GM18858 (cell line): ENCODE measurements around the gene HECW1.

Source experiments
- ATAC-seq: cut with Tn5 transposase; IDR thresholded peaks from one replicate; pipeline ENCODE4 v1.9.1; 2021; ENCODE audit not compliant: unreplicated experiment

Gene HECW1

DNA sequence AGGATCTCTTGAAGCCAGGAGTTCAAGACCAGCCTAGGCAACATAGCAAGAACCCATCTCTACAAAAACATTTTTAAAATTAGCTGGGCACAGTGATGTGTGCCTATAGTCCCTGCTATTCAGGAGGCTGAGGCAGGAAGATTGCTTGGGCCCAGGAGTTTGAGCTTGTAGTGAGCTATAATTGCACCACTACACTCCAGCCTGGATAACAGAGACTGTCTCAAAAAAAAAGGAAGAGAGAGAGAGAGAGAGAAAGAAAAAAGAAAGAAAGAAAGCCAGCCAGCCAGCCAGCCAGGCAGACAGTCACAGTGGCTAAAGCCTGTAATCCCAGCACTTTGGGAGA, 375.3 kb downstream of the HECW1 start:
- ATAC-seq: no peak

DNA sequence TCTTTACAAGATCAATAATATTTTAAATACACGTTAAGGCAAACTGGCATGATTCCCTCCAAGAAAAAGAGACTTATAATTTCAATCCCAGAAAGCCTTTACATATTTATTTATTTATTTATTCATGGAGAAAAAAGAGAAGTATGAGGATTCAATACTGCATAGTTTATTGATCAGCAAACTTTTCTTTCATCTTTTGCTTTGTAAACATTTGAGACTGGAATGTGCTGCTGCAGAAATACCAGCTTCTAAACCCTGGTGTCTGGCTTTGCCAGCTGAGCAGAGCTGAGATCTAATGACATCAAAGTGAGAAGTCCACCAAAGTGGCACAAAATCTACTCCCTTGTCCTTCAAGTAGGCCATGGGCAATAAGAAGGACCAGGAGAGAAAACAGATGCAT, 376.8 kb downstream of the HECW1 start:
- no peak for ATAC-seq

DNA sequence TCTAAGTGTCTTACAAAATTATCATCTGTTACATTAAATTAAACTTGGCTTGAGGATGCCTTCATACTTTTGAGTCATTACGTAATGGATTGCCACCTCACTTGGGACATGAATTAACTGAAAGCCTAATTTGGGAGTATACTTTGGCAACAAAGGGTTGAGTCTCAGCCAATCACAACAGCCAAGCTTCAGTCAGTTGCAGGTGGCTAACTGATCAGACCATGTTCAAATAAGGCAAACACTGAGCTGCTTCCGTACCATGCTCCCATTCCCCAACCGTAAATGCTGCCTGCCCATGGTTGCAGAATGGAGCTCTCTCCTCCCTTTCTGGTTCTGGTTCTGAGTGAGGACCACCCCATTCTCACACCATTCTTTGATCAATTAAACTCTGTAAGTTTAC, 377.6 kb downstream of the HECW1 start:
- ATAC-seq: no peak

DNA sequence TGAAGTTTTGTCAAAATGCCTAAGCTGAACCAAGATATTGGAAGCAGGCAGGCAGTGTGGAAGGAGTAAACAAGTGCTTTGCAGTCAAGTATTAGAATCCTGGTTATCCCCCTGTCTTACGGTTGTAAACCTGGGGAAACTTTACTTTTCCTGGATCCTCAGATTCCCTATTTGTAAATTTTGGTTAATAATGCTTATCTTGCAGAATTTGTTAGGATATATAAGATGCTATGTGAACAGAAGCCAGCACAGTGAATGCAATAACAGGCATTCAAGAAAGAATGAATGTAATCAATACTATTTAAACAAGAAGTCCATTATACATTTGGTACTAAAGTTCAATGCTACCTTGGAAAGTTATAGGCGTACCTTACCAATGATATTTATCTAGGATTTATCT, 378.7 kb downstream of the HECW1 start:
- no peak for ATAC-seq

DNA sequence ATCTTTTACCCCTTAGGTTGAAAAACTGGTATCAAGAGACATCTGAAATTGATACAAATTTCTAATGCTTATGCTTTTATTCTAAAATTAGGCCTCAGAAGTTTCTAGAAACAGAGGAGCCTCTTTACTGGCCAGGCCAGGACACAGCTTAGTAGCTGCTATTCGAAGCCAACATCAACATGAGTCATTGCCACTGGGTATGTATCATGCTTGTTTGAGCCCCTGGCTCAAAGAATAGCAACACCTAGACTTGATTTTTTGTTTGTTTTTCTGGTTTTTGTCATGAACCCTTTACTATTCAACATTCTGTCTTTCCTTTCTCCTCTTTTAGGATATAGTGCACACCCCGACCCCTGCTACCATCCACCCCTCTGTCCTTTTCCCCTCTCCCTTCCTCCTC, 379.5 kb downstream of the HECW1 start:
- ATAC-seq: no peak

DNA sequence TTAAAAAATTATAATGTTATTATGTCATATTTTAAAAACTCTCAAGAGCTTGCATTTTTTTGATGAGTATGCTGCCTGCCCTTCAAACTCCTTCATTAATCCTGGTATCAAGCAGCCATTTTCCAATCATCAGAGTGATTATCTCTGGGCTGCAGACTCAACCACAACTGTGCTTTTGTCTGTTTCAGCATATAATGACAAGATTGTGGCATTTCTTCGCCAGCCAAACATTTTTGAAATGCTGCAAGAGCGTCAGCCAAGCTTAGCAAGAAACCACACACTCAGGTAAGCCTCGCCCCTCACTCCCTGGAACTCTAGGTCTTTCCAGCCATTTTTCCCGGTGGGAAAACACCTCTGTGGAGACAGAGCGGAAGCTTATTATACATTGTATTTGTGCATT, 380.4 kb downstream of the HECW1 start:
- no peak for ATAC-seq

DNA sequence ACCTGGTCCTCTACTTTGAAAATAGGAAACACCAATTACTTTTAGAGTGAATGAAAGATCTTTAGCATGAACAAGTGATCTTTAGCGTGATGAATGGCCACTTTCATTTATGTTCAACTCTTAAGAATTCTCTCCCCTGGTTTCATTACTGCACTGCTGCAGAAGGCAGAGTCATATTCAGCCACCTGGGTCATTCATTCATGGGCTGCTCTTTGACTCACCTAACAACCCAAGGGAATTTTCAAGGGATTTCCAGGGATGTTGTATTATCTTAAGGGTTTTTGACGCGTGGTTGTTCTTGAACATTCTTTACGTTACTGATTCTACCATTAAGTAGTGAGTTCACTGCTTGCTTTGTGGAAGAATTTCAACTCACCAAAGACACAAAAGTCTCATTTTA, 383.1 kb downstream of the HECW1 start:
- ATAC-seq: no peak

DNA sequence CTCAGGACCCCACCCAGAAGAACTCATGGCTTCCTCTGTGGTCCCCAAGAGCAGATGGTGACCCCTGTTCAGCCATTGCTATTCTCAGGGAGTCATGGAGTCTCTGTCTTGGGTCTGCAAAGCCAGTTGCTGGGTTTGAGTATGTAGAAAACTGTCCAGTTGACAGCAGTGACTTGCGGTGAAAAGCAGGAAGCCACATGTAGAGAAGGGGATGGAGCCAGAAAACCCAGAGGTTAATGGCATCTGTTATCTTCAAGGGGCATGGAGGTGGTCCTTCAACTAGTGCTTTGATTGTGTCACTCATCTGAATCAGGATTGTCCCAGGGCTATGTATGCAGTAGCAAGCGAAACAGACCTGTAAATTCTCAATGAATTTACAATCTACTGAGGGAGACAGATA, 384.1 kb downstream of the HECW1 start:
- no peak for ATAC-seq

DNA sequence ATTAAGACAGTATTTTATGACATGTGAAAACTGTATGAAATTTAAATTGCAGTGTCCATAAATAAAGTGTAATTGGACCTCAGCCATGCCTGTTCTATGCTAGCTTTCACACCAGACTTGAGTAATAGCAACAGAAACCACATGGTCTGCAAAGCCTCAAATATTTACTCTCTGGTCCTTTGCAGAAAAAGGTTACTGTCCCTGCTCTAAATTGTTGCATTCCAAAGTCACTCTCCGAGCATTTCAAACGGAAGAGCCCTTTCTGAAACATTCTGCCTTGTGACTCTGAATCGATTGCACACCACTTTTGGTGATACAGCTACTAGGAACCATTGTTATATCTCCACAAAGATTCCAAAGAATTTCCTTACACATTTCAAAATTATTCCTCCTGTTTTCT, 389.4 kb downstream of the HECW1 start:
- no peak for ATAC-seq

DNA sequence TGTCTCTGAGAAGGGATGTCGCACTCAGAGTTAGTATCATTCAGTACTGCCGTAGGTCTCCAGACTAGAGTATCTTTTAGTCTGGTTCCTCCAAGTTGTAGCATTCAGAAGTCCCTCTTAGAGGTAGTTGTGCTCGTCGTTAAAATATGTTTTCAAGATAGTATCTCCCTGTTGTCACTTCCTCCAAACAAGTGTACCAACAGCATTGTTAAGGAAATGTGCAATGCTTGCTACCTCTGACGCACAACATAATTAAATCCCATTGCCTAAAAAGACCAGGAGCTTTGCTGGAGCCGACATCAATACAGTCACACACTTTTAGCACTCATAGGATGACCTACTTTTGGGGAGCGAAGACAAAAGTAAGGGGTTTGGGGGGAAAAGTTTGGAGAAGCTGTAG, 390.5 kb downstream of the HECW1 start:
- no peak for ATAC-seq

DNA sequence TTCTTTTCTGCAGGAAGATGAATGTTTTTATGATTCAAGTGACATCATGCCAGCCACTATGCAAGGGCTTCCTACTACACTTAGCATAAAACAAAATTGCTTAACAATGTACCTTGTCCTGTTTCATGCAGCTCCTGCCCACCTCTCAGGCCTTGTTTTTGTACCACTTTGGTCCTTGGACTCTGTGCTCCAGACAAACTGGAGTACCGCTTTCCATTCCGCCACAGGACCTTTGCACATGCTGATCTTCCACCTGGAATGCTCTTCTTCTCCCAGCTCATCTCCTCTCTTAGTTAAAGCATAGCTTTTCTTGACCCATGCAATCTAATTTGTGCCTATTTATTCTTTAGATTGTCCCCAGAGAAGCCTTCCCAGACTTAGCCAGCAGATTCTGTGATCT, 393.0 kb downstream of the HECW1 start:
- ATAC-seq: no peak

DNA sequence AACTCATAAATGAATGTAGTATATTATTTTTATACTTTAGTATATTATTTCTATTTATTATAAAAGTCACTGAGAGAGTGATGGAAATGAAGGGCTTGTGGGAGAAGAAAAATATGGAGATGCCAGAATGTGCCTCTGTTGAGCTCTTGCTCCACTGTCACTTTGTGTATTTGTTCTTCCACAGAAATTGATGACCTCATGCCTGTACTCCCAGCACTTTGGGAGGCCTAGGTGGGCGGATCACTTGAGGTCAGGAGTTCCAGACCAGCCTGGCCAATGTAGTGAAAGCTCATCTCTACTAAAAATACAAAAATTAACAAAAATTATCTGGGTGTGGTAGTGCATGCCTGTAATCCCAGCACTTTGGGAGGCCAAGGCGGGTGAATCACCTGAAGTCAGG, 394.0 kb downstream of the HECW1 start:
- ATAC-seq: no peak

DNA sequence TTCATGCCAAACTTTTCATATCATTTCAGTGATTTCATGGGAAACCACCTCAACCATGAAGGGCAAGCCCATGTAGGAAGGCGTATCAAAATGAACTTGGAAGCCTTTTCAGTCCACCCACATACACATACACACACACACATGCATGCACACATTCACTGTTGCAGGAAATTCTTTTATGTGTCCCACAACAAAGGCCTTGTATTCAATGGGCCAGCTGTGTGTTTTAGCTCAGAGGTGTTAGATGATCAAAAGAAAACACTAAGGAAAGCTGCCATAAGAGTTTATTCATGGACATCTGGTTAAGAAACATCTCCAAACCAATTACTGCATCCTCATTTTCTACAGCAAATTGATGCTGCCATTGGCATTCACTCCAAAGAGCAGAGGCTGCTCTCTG, 396.0 kb downstream of the HECW1 start:
- no peak for ATAC-seq

DNA sequence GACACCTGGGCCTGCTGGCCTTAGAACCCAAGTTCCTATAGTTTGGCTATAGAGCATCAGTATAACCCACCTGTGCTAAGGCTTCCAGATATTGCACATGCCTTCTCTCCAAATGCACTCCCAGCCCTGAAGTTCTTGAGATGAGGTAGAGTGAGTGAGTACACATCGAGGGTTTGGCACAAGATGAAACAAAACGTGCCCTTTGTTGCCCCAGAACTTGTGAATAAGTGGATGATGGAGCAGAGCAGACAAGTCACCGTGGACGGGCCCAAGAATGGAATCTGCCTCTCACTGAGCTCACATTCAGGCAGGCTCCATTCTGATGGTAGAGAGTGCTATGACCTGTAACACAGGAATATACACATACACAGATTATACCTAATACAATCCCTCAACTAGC, 397.5 kb downstream of the HECW1 start:
- no peak for ATAC-seq

DNA sequence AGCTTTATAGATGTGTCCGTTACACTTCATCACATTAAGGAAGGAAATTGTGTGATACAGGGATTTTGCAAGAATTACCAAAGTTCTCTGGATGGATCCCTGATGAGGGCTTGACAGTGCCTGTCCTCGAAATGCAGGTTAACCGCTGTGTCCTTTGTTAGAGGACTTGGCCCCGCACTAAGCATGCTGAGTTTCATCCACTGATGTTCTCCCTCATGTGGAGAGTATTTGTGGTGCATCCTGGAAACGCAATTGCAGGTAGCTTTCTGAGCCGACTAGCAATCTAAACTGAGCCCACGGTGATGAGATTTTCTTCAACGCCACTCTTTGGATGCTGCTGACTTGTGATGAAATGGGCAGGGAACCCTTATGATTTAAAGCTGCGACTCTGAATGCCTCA, 398.6 kb downstream of the HECW1 start:
- no peak for ATAC-seq

DNA sequence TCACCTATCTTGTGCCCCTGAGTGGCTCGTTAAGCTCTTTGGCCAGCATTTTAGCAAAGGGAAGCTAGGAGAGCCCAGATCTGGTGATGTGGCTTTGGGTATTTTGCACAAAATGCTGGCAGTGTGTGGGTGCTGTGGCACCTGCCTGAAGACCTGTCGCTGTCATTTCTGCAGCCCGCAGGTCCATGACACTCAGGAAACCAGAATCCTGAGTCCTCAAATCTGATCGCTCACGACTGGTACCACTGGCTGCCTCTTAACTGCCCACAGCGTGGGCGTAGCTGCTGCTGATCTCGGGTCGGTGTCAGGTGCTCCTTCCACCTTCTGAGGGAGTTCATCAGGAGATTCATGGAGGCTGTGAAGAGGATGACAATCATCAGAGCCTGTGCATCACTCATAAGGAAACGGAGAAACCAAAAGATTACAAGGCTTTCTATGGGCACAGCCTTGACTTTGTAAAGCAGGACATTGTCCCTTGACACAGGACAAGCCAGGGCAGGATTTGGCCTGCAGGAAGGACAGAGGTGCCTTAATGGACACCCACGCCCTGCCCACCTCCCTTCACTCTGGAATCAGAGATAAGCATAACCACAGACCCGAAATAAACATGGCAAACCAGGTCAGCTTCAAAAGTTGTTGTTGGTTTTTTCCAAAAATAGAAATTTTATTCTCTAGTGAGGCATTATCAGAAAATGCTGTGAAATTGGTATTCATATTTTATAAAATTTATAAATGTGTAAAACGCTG, 399.5 kb downstream of the HECW1 start:
- no peak for ATAC-seq

DNA sequence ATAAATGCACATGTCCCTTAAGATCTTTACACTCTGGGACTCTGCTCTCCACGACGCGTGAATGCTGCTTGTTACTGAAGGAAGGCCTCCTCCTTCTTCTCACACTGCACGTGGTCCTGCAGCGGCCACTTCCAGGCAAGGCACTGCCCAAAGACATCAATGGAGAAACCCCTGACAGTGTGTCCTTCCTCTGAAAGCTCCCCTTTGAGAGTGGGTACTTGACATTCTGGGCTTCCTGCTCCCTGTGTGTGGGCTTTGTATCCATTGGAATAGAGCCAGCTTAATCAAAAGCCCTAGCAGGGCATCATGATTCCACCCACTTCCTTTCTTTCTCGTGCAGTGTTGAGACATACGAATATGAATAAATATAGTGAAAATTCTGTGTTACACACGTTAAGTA, 400.8 kb downstream of the HECW1 start:
- no peak for ATAC-seq

DNA sequence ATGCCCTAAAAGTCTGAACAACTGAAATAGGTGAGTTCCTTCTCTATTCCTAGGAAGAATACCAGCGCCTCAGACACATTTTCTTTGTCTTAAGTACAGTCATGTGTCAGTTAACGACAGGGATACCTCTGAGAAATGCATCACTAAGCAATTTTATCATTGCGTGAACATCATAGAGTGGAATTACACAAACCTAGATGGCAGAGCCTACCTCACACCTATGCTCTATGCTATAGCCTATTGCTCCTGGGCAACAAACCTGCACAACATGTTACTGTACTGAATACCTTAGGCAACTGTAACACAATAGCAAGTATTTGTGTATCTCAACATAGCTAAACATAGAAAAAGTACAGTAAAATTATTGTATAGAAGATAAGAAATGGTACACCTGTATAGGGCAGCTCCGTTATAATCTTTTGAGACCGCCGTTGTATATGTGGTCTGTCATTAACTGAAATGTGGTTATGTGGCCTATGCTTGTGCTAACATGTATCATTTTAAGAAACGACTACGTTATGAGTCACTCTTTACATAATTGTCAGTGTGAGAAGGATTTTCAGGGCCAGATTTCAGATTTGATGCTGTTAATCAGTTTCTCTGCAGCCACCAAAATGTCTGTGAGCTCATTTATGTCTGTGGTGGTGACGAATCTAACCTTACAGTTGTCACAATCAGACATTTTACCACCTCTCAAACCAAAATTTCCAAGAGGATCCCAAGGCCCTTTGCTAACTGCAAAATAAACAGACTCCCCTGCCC, 404.3 kb downstream of the HECW1 start:
- no peak for ATAC-seq

DNA sequence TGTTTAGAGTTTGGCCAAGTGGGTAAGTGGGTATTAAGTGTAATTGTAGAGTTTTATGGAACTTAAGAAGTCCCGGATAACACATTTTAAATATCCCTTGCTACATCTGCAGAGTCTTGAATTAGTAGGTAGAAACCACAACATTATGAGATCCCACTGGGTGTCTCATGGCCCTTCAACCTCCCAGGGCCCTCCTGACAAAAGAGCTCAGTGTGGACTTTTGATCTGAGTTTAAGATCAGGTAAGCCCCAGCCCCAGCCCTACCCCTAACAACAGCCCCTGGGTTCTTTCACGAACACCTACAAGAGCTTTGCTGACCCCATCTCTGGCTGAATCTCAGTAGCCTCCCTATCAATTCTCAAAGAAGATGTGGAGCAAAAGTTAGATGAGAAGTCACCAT, 405.0 kb downstream of the HECW1 start:
- ATAC-seq: no peak

DNA sequence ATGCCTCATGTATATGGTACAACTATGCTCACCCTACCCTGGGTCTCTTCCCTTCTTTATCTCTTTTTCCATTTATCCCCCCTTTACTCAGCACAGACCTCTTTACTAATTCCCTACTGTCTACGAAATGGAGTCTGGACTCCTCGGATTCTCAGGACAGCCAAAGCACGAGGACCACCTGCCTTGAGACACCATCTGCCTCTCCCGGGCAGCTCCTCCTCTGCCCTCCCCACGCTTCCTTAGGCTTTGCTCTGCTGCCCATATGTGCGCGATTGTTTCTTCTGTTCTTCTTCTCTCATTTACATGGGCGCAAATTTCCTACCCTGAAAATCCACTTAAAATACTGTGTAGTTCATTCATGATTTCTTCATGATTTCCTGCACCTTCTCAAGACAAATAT, 407.8 kb downstream of the HECW1 start:
- no peak for ATAC-seq

DNA sequence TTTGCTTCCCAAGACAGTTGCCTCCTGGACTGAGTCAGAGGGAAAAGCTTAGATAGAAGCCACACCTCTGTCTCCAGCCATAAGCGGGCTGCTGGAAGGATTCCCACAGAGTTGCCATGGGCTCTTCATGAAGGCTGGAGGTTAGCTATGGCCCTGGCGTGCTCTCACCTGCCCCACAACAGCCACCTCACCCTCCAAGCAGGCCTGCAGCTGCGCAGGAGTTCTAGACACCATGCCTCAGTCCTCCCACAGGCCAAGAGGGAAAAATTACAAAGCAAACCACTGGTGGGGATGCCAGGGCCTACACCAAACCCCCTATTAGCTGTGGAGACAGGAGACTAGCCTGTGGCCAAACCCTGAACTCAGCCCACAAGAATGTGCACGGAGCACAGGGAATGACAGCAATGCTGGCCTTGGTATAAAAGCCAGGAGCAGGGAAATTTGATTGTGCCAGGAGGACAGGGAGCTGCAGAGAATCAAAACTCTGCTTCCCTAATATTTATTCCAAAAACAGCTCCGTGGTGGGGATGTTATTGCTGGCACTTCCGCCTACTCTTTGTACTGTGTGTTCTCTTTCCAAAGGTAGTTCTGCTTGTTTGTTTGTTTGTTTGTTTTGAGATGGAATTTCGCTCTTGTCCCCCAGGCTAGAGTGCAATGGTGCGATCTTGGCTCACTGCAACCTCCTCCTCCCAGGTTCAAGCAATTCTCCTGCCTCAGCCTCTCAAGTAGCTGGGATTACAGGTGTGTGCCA, 410.1 kb downstream of the HECW1 start:
- no peak for ATAC-seq
